GM12878 (cell line): ENCODE measurements around the gene THSD4. TPM values are rescaled to one million over a fixed set of nuclear protein-coding genes. Genes with fewer than 3 reads are reported as not detected.

Experiments used
- ATAC-seq: fragments of 200-7000 bp; cut with Tn5 transposase; 3 replicates; pipeline ENCODE4 v1.9.1; 2020; ENCODE audit warnings: mild to moderate bottlenecking, moderate library complexity
- BruUV-seq: library from RNA; stranded (reverse); fragments of 400-500 nt; replicated peaks from 2 replicates; lab custom pipeline; 2021; lab: Mats Ljungman, UMichigan
- CTCF ChIA-PET: fragments of 300-600 bp; sonication (Branson Sonifier 250); formaldehyde crosslinking; extraction: SDS; loops from one replicate; lab custom pipeline; 2021; ENCODE audit warnings: inconsistent platforms; lab: Yijun Ruan, JAX
- POLR2A ChIA-PET: fragments of 350-600 bp; formaldehyde crosslinking; extraction: SDS; loops from one replicate; lab custom pipeline; 2021; ENCODE audit warnings: inconsistent platforms; lab: Charles Lee
- RAD21 ChIA-PET: fragments of 300-600 bp; sonication (Branson Sonifier 250); formaldehyde crosslinking; loops from one replicate; lab custom pipeline; 2023; ENCODE audit warnings: antibody characterized with exemption; ENCODE audit not compliant: unreplicated experiment; lab: Charles Lee
- SMC1A ChIA-PET: fragments of 300-600 bp; sonication (Branson Sonifier 250); formaldehyde crosslinking; loops from one replicate; lab custom pipeline; 2023; ENCODE audit not compliant: unreplicated experiment, uncharacterized antibody; lab: Charles Lee
- DNase-seq: peaks from one replicate; pipeline ENCODE4 v3.0.0-alpha.2; 2011; ENCODE audit warnings: low read depth, low spot score
- FAIRE-seq: peaks from 3 replicates; lab custom pipeline; 2011; peaks lifted over from hg19 to GRCh38; lab: Jason Lieb, UNC
- H2AFZ ChIP-seq: 2 replicates; pipeline ENCODE4 v1.6.0; 2011; ENCODE audit warnings: low read depth, low read length, control low read depth; ENCODE audit not compliant: control insufficient read depth
- H3K27ac ChIP-seq: 2 replicates; pipeline ENCODE4 v1.5.1; 2011; ENCODE audit warnings: control low read depth; ENCODE audit not compliant: control insufficient read depth, insufficient read depth
- H3K27me3 ChIP-seq, 2 experiments: replicated peaks in 1 of 2; 2 replicates each; pipeline versions ENCODE4 v1.6.0 to v1.6.1; 2011; ENCODE audit warnings: low read length in 1 of 2; ENCODE audit not compliant: control insufficient read depth in 2 of 2, insufficient read depth in 2 of 2
- H3K36me3 ChIP-seq, 2 experiments: 2 replicates each; pipeline ENCODE4 v1.5.1; 2011; ENCODE audit warnings: low read length in 1 of 2; ENCODE audit not compliant: control insufficient read depth in 2 of 2, insufficient read depth in 2 of 2
- H3K4me1 ChIP-seq: 2 replicates; pipeline ENCODE4 v1.6.1; 2011; ENCODE audit warnings: mild to moderate bottlenecking, low read length, moderate library complexity, mixed read lengths; ENCODE audit not compliant: control insufficient read depth, insufficient read depth
- H3K4me2 ChIP-seq: 2 replicates; pipeline ENCODE4 v1.6.0; 2011; ENCODE audit warnings: control low read depth; ENCODE audit not compliant: control insufficient read depth, insufficient read depth
- H3K4me3 ChIP-seq: fragments of 200-600 bp; sonication (generic); 2 replicates; pipeline ENCODE4 v1.5.1; 2016
- H3K79me2 ChIP-seq: 2 replicates; pipeline ENCODE4 v1.6.0; 2011; ENCODE audit warnings: low read length; ENCODE audit not compliant: control insufficient read depth, insufficient read depth
- H3K9ac ChIP-seq: 2 replicates; pipeline ENCODE4 v1.8.0; 2011; ENCODE audit warnings: low read length, control low read depth, mixed read lengths; ENCODE audit not compliant: control insufficient read depth, insufficient read depth
- H3K9me3 ChIP-seq: replicated peaks from 3 replicates; pipeline ENCODE4 v1.5.1; 2011; ENCODE audit warnings: mild to moderate bottlenecking, low read length; ENCODE audit not compliant: control insufficient read depth, insufficient read depth
- H4K20me1 ChIP-seq: 2 replicates; pipeline ENCODE4 v1.6.0; 2011; ENCODE audit not compliant: control insufficient read depth, insufficient read depth
- BACH1 ChIP-seq: fragments of 450-650 bp; IDR thresholded peaks from 2 replicates; pipeline ENCODE4 v1.6.1; 2017; ENCODE audit warnings: mild to moderate bottlenecking, borderline replicate concordance
- BCLAF1 ChIP-seq: fragments of 450-650 bp; IDR thresholded peaks from 2 replicates; pipeline ENCODE4 v1.6.1; 2017; ENCODE audit warnings: antibody characterized with exemption, mild to moderate bottlenecking, moderate library complexity
- CREB1 ChIP-seq: IDR thresholded peaks from 2 replicates; pipeline ENCODE4 v1.6.1; 2012; ENCODE audit warnings: low read depth, mild to moderate bottlenecking, inconsistent platforms
- E2F8 ChIP-seq: fragments of 450-650 bp; IDR thresholded peaks from 2 replicates; pipeline ENCODE4 v1.6.1; 2018; ENCODE audit warnings: mild to moderate bottlenecking, low read depth, moderate library complexity; ENCODE audit not compliant: partially characterized antibody
- EZH2 ChIP-seq: IDR thresholded peaks from 2 replicates; pipeline ENCODE4 v1.6.1; 2012; ENCODE audit warnings: low read depth, mild to moderate bottlenecking, control low read depth, inconsistent platforms, low read length, borderline replicate concordance; ENCODE audit not compliant: control insufficient read depth
- GABPA ChIP-seq: IDR thresholded peaks from 2 replicates; pipeline ENCODE4 v1.6.1; 2014; ENCODE audit warnings: antibody characterized with exemption, low read depth, mild to moderate bottlenecking, inconsistent platforms
- GATAD2B ChIP-seq: fragments of 450-650 bp; conservative IDR thresholded peaks from 2 replicates; pipeline ENCODE4 v1.6.1; 2017; ENCODE audit warnings: low read depth, mild to moderate bottlenecking, moderate library complexity
- NR2C1 ChIP-seq: fragments of 450-650 bp; IDR thresholded peaks from 2 replicates; pipeline ENCODE4 v1.6.1; 2017; ENCODE audit warnings: antibody characterized with exemption, mild to moderate bottlenecking, moderate library complexity
- PRDM15 ChIP-seq: fragments of 450-650 bp; formaldehyde crosslinking; IDR thresholded peaks from 2 replicates; pipeline ENCODE4 v1.4.0; 2020; ENCODE audit warnings: mild to moderate bottlenecking, moderate library complexity
- RAD21 ChIP-seq: IDR thresholded peaks from 2 replicates; pipeline ENCODE4 v1.6.1; 2011; ENCODE audit warnings: mild to moderate bottlenecking, low read depth, low read length, moderate library complexity; ENCODE audit not compliant: insufficient read depth
- SMAD5 ChIP-seq: IDR thresholded peaks from 2 replicates; pipeline ENCODE4 v1.6.1; 2016; ENCODE audit warnings: antibody characterized with exemption, low read depth
- SMC3 ChIP-seq: IDR thresholded peaks from 2 replicates; pipeline ENCODE4 v1.6.1; 2011; ENCODE audit warnings: low read length, improper control_type of control experiment, borderline replicate concordance
- TCF12 ChIP-seq: IDR thresholded peaks from 2 replicates; pipeline ENCODE4 v1.6.1; 2011; ENCODE audit warnings: low read depth, mild to moderate bottlenecking, low read length
- ZNF217 ChIP-seq: fragments of 450-650 bp; IDR thresholded peaks from 2 replicates; pipeline ENCODE4 v1.6.1; 2017; ENCODE audit warnings: antibody characterized with exemption, mild to moderate bottlenecking
- ZNF384 ChIP-seq: IDR thresholded peaks from 2 replicates; pipeline ENCODE4 v1.6.1; 2012; ENCODE audit warnings: low read depth, mild to moderate bottlenecking, low read length, improper control_type of control experiment, borderline replicate concordance
- WGBS: methylation state at CpG from one replicate; pipeline ENCODE4 v1.1.6; 2016; ENCODE audit warnings: low lambda C conversion rate; ENCODE audit not compliant: insufficient replicate concordance, insufficient coverage; ENCODE audit errors: missing lambda C conversion rate; 5-methylcytosine and 5-hydroxymethylcytosine counted together
- in situ Hi-C: fragments of 300-500 bp; cut with MboI; formaldehyde crosslinking; loops from 9 replicates; pipeline ENCODE4 v1.14.3; 2018; ENCODE audit warnings: mixed read lengths
- intact Hi-C: fragments of 100-400 bp; cut with micrococcal nuclease; formaldehyde crosslinking; loops from one replicate; pipeline ENCODE4 v1.14.2; 2022; ENCODE audit not compliant: unreplicated experiment
- polyA plus RNA-seq, 11 experiments: library from polyadenylated mRNA; depleted of rRNA in 4 of 11; unstranded in 6 of 11; stranded (reverse) in 5 of 11; fragments of >200 nt; fragmentation: Nextera tagmentation in 4 of 11; fragmentation: Illumina TruSeq in 1 of 11; extraction: Ambion mirVana in 4 of 11; extraction: Trizol in 1 of 11; gene quantifications; 1 replicate in 1 of 11; 2 replicates in 10 of 11; pipeline versions ENCODE4 v1.2.1 to v1.2.3, GENCODE V29; 2011 to 2016; ENCODE audit warnings: inconsistent platforms in 2 of 11, missing spikeins in 2 of 11, low read depth in 1 of 11
- total RNA-seq, 4 experiments: library from RNA; depleted of rRNA in 3 of 4; stranded (reverse); fragments of >200 nt in 3 of 4; fragmentation: Illumina TruSeq in 1 of 4; extraction: Trizol in 1 of 4; gene quantifications; 2 replicates each; pipeline versions ENCODE4 v1.2.1 to v1.2.3, GENCODE V29; 2013 to 2021

Gene THSD4
- total and polyA plus RNA-seq, 10 of the 15 experiments (the other 5 are each of a cell fraction or from before 2014, with no cell fraction given) = 0.04 to 0.13 (median 0.05) TPM; not detected in 7

GRCh38 chr15:71639471-71639870 is 524.2 kb downstream of the THSD4 start:
- FAIRE-seq (no peak), ATAC-seq (no peak), DNase-seq (no peak)
- BruUV-seq = no TSS peak
- Histone ChIP-seq H4K20me1 (no peaks in the 10 kb centered on the region), H3K27ac (no peak overlapping the region), H3K36me3 (no peaks in the 10 kb centered on the region), H3K79me2 (no peaks in the 10 kb centered on the region), H3K4me1 (no peaks in the 10 kb centered on the region), H3K4me3 (no peak overlapping the region), H3K9me3 (no peaks in the 10 kb centered on the region), H3K9ac (no peak overlapping the region), H2AFZ (no peak overlapping the region), H3K27me3 (peaks cover 0 to under 1% of the 10 kb centered on the region in 2 experiments; a peak in 1 of 4 replicates), H3K4me2 (no peak overlapping the region)
- CTCF ChIA-PET = interaction anchor here (0.6 kb wide), 1 partner anchor 1041 kb away, joined by 3 read pairs; no protein-coding TSS in a partner anchor
- POLR2A ChIA-PET = no interaction called here
- in situ Hi-C loops (no loop called here), intact Hi-C loops (no loop called here)
- RAD21 ChIA-PET = no interaction called here
- SMC1A ChIA-PET = no interaction called here
- 0% methylated on average over 1 of the region's 1 CpG for WGBS
- TF ChIP-seq PRDM15 (CRISPR knock-in tag) (no peak), SMAD5 (no peak), RAD21 (no peak), EZH2 (no peak), CREB1 (no peak), ZNF217 (no peak), BACH1 (no peak), BCLAF1 (no peak), NR2C1 (no peak), GABPA (no peak), ZNF384 (no peak), TCF12 (no peak), GATAD2B (no peak), E2F8 (no peak), SMC3 (no peak)
